ENCODE measurements around the gene TMEM273.

DNA sequence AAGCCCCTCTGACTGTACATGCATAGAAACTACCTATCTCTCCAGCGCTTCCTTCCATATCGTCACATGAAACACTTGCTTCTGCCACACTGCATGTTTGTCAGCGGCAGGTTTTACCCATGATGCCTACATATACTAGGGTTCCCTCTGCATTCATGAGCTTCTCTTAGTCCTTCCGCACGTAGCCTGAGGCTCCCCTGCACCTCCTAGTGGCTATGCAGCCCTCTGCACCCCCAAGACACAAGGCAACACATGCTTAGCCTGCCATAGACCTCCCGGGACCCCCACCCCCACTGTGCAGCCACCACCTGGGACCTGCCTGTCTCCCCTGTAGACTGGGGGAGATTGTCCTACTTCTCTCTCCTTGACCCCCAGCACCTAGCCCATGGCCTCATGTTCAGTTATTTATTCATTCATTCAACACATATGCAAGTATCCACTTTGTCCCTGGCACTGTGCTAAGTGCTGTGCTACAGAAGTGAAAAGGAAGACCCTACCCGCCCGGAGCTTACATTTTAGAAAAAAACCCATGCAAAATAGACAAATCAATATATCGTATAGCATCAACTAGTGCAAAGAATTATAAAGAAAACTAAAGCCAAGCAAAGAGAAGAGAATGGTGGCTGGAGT is 23.5 kb downstream of the TMEM273 start:
- TF ChIP-seq TAF1 (IDR thresholded peaks at IDR 0.05; ENCODE audit: borderline replicate concordance, low read depth, low read length) (no peak), ELF1 (IDR thresholded peaks at IDR 0.05) (no peak), FOXJ3 (CRISPR knock-in tag; IDR thresholded peaks at IDR 0.05) (no peak), YY1 (IDR thresholded peaks at IDR 0.05; ENCODE audit: low read depth) (no peak), GABPA (IDR thresholded peaks at IDR 0.05; ENCODE audit: low read depth) (no peak), MEF2A (IDR thresholded peaks at IDR 0.05; ENCODE audit: borderline replicate concordance, low read depth) (no peak)
- TF ChIP-seq, protein P1, sequence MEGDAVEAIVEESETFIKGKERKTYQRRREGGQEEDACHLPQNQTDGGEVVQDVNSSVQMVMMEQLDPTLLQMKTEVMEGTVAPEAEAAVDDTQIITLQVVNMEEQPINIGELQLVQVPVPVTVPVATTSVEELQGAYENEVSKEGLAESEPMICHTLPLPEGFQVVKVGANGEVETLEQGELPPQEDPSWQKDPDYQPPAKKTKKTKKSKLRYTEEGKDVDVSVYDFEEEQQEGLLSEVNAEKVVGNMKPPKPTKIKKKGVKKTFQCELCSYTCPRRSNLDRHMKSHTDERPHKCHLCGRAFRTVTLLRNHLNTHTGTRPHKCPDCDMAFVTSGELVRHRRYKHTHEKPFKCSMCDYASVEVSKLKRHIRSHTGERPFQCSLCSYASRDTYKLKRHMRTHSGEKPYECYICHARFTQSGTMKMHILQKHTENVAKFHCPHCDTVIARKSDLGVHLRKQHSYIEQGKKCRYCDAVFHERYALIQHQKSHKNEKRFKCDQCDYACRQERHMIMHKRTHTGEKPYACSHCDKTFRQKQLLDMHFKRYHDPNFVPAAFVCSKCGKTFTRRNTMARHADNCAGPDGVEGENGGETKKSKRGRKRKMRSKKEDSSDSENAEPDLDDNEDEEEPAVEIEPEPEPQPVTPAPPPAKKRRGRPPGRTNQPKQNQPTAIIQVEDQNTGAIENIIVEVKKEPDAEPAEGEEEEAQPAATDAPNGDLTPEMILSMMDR (IDR thresholded peaks at IDR 0.05): peak; percentile 34
- TF ChIP-seq, protein P2, sequence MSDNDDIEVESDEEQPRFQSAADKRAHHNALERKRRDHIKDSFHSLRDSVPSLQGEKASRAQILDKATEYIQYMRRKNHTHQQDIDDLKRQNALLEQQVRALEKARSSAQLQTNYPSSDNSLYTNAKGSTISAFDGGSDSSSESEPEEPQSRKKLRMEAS (IDR thresholded peaks at IDR 0.05; ENCODE audit: low read depth): no peak
- TF ChIP-seq, protein P3, sequence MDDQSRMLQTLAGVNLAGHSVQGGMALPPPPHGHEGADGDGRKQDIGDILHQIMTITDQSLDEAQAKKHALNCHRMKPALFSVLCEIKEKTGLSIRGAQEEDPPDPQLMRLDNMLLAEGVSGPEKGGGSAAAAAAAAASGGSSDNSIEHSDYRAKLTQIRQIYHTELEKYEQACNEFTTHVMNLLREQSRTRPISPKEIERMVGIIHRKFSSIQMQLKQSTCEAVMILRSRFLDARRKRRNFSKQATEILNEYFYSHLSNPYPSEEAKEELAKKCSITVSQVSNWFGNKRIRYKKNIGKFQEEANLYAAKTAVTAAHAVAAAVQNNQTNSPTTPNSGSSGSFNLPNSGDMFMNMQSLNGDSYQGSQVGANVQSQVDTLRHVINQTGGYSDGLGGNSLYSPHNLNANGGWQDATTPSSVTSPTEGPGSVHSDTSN (IDR thresholded peaks at IDR 0.05): no peak

Measured in SK-N-SH (cell line).